ENCODE data around the gene KCNJ8. TPM values are rescaled to one million over a fixed set of nuclear protein-coding genes. Genes with fewer than 3 reads are reported as not detected.
"Not testable (repeated sequence)": the region's sequence is repeated elsewhere in the genome, so short reads cannot be mapped to it uniquely, and the experiment has no call there.

KCNJ8 gene
- total RNA-seq, 4 donors from 2014 or later = 6.1 to 44.9 (median 13.0) TPM

- Histone ChIP-seq H3K4me3 (no peak overlapping the region), H3K27me3 (no peaks in the 10 kb centered on the region), H3K36me3 (no peaks in the 10 kb centered on the region), H3K4me1 (no peaks in the 10 kb centered on the region), H3K27ac (no peak overlapping the region), H3K9me3 (no peaks in the 10 kb centered on the region)
- no peak for DNase-seq
- TF ChIP-seq POLR2A (IDR thresholded peaks at IDR 0.05) (no peak), CTCF (IDR thresholded peaks at IDR 0.05) (no peak)
- intact Hi-C loops (cut with DNase I; ENCODE audit: low total_unique reads) = no loop called here
Observed at GRCh38 chr12:21795648-21796328, 21.3 kb upstream of the KCNJ8 start.

- intact Hi-C loops (cut with DNase I; ENCODE audit: low total_unique reads) = not testable (repeated sequence)
Observed at GRCh38 chr12:21794807-21795595, 20.5 kb upstream of the KCNJ8 start.

GRCh38 chr12:21789687-21790086 is 15.2 kb upstream of the KCNJ8 start:
- H3K9me3 ChIP-seq; H3K27me3 ChIP-seq; H3K27ac ChIP-seq; H3K4me1 ChIP-seq; intact Hi-C loops (cut with DNase I; ENCODE audit: low total_unique reads); DNase-seq; H3K36me3 ChIP-seq; H3K4me3 ChIP-seq: not testable (repeated sequence)

More at GRCh38 chr12:21794807-21795595, 20.5 kb upstream of the KCNJ8 start:
- H3K4me1 ChIP-seq, DNase-seq, H3K27me3 ChIP-seq, H3K36me3 ChIP-seq, H3K9me3 ChIP-seq, H3K4me3 ChIP-seq, H3K27ac ChIP-seq: not testable (repeated sequence)

GRCh38 chr12:21788089-21788983 is 13.8 kb upstream of the KCNJ8 start:
- H3K27me3 ChIP-seq = no peaks in the 10 kb centered on the region
- TF ChIP-seq CTCF (IDR thresholded peaks at IDR 0.05) (no peak), POLR2A (IDR thresholded peaks at IDR 0.05) (no peak)
- intact Hi-C loops (cut with DNase I; ENCODE audit: low total_unique reads) = no loop called here
- DNase-seq = peak in 1 of 2 donors; percentile 45
- no peaks in the 10 kb centered on the region for H3K4me1 ChIP-seq
- peak overlapping the region in 1 of 2 donors; percentile 22 for H3K27ac ChIP-seq
- H3K36me3 ChIP-seq = no peaks in the 10 kb centered on the region
- H3K4me3 ChIP-seq = no peak overlapping the region
- no peaks in the 10 kb centered on the region for H3K9me3 ChIP-seq

GRCh38 chr12:21786041-21786531 is 11.6 kb upstream of the KCNJ8 start:
- H3K4me3 ChIP-seq = no peak overlapping the region
- intact Hi-C loops (cut with DNase I; ENCODE audit: low total_unique reads) = no loop called here
- DNase-seq = no peak
- peaks cover 0 to 2% of the 10 kb centered on the region in 2 donors for H3K4me1 ChIP-seq
- H3K36me3 ChIP-seq = no peaks in the 10 kb centered on the region
- TF ChIP-seq CTCF (IDR thresholded peaks at IDR 0.05) (no peak), POLR2A (IDR thresholded peaks at IDR 0.05) (no peak)
- no peaks in the 10 kb centered on the region for H3K27me3 ChIP-seq
- H3K9me3 ChIP-seq = no peaks in the 10 kb centered on the region
- H3K27ac ChIP-seq = peak overlapping the region; percentile 30

GRCh38 chr12:21782723-21783122 is 8.2 kb upstream of the KCNJ8 start:
- intact Hi-C loops (cut with DNase I; ENCODE audit: low total_unique reads); H3K36me3 ChIP-seq; H3K9me3 ChIP-seq; DNase-seq; H3K4me3 ChIP-seq; H3K4me1 ChIP-seq; H3K27me3 ChIP-seq; H3K27ac ChIP-seq: not testable (repeated sequence)

All from uterus (tissue), 4 donors.